NK-92 treated with Interleukin-12 subunit alpha and Interleukin-12 subunit beta, amount 100 ng/mL, for 24 hours (cell line): Measurements from ENCODE around the gene SYP.

Experiments used
- DNase-seq: peaks from one replicate; lab custom pipeline; 2025; lab: John Stamatoyannopoulos, UW

The SYP gene

GRCh38 chrX:49199906-49200771, at the start of gene SYP:
SYP (minus strand) TSS chrX:49200193; CDS start chrX:49200186, 7 bp downstream.
- DNase-seq: peak; percentile 79

- DNase-seq: no peak
Observed at GRCh38 chrX:49249616-49250015, 49.6 kb upstream of the SYP start.

- DNase-seq: no peak
Observed at GRCh38 chrX:49249071-49249470, 49.1 kb upstream of the SYP start.

GRCh38 chrX:49247916-49248811, 48.2 kb upstream of the SYP start:
- no peak for DNase-seq

GRCh38 chrX:49247346-49247745, 47.4 kb upstream of the SYP start:
- no peak for DNase-seq

- no peak for DNase-seq
Observed at GRCh38 chrX:49246541-49246940, 46.5 kb upstream of the SYP start.

GRCh38 chrX:49244207-49244606, 44.2 kb upstream of the SYP start:
- no peak for DNase-seq

GRCh38 chrX:49243166-49243565, 43.2 kb upstream of the SYP start:
- no peak for DNase-seq

- DNase-seq: no peak
Observed at GRCh38 chrX:49242545-49243066, 42.6 kb upstream of the SYP start.

- no peak for DNase-seq
Observed at GRCh38 chrX:49238735-49239134, 38.7 kb upstream of the SYP start.

- DNase-seq: no peak
Observed at GRCh38 chrX:49237060-49237459, 37.1 kb upstream of the SYP start.

- DNase-seq: no peak
Observed at GRCh38 chrX:49233887-49234555, 34.0 kb upstream of the SYP start.

- DNase-seq: no peak
Observed at GRCh38 chrX:49233176-49233575, 33.2 kb upstream of the SYP start, which contains the start of gene CACNA1F. CACNA1F (minus strand) TSS chrX:49233340; CDS start chrX:49233309, 31 bp downstream.

GRCh38 chrX:49232525-49232924, 32.5 kb upstream of the SYP start:
- no peak for DNase-seq

- no peak for DNase-seq
Observed at GRCh38 chrX:49231333-49232000, 31.5 kb upstream of the SYP start.

GRCh38 chrX:49230500-49231232, 30.7 kb upstream of the SYP start:
- no peak for DNase-seq

GRCh38 chrX:49228185-49228584, 28.2 kb upstream of the SYP start:
- no peak for DNase-seq

- no peak for DNase-seq
Observed at GRCh38 chrX:49227726-49228125, 27.7 kb upstream of the SYP start.

GRCh38 chrX:49226946-49227345, 27.0 kb upstream of the SYP start:
- DNase-seq: no peak

GRCh38 chrX:49225858-49226257, 25.9 kb upstream of the SYP start:
- no peak for DNase-seq

- DNase-seq: no peak
Observed at GRCh38 chrX:49221868-49222267, 21.9 kb upstream of the SYP start.
